ENCODE measurements around the gene SV2B. TPM values are rescaled to one million over a fixed set of nuclear protein-coding genes. Genes with fewer than 3 reads are reported as not detected.
A peak's percentile ranks its signal among the peaks of the same experiment; 100 is the strongest.
"Not testable (repeated sequence)": the region's sequence is repeated elsewhere in the genome, so short reads cannot be mapped to it uniquely, and the experiment has no call there.

Gene SV2B, protein sequence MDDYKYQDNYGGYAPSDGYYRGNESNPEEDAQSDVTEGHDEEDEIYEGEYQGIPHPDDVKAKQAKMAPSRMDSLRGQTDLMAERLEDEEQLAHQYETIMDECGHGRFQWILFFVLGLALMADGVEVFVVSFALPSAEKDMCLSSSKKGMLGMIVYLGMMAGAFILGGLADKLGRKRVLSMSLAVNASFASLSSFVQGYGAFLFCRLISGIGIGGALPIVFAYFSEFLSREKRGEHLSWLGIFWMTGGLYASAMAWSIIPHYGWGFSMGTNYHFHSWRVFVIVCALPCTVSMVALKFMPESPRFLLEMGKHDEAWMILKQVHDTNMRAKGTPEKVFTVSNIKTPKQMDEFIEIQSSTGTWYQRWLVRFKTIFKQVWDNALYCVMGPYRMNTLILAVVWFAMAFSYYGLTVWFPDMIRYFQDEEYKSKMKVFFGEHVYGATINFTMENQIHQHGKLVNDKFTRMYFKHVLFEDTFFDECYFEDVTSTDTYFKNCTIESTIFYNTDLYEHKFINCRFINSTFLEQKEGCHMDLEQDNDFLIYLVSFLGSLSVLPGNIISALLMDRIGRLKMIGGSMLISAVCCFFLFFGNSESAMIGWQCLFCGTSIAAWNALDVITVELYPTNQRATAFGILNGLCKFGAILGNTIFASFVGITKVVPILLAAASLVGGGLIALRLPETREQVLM
- total RNA-seq = 4.1 TPM
- long read RNA-seq, partial matches to known transcripts = 2 of 3 reads
- long read RNA-seq, other reads (novel, unspliced or antisense) = 1 of 3 reads

DNA sequence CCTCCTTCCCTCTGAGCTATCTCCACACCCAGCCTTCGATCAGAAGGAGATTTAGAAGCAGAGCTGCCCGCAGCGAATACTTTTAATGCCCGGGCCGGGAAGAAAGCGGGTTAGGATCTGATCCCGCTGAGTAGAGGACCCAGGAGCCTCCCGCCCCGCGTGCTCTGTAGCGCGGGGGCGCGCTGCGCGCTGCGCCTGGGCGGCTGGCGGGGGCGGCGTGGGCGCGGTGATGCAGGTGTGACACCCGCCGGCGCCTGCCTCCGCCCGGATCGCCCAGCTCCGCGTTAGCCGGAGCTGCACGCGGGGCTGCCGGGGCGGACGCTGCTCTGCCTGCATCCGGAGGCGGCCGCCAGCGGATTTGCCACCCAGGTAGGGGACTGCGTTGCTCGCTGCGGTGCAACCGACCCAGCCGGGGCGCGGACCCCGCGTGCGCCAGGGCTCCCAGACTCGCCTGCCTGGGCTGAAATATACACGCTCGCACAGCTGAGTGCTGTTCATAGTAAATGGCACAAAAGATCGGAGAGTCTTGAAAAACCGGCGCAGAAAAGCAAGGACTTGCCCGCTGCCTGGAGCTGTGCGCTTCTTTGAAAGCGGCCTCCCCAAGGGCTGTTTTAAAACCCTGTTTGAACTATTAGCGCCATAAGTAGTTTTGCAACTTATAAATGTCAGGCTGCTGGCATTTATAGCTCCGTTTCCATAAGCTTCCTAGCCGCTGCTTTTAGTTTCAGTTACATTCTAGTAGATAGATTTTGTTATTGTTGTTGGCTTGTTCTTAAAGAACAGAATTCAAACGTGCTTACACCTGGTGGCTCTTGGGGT lies at the start of gene SV2B:
Gene SV2B (plus strand): TSS at position 263 of the 819 bp plus-strand sequence. CDS start 126,007 bp downstream, outside the sequence.
- intact Hi-C loops (cut with DNase I) = no loop called here
- ATAC-seq (ENCODE audit: poor library complexity) (peak; percentile 55), DNase-seq (no peak)

DNA sequence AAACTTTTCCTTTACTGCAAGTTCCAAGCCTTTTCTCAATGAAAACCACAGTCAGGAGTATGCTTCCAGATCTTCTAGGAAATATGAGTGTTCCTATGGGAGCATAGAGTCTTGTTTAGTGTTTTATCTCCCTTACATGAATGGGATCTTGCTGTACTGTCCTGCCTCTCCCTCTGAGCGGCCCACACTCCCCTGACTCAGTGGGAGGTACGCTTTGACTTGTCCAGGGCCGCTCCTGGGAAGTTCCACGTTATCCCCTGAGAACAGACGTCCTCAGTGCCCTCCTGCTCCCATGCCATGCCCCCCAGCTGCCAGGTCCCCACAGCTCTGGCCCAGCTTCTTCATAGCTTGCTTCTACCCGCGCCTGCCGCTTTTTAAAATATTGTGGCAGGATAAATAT lies 48.8 kb upstream of the SV2B start:
- DNase-seq (no peak), ATAC-seq (ENCODE audit: poor library complexity) (no peak)
- intact Hi-C loops (cut with DNase I) = no loop called here

DNA sequence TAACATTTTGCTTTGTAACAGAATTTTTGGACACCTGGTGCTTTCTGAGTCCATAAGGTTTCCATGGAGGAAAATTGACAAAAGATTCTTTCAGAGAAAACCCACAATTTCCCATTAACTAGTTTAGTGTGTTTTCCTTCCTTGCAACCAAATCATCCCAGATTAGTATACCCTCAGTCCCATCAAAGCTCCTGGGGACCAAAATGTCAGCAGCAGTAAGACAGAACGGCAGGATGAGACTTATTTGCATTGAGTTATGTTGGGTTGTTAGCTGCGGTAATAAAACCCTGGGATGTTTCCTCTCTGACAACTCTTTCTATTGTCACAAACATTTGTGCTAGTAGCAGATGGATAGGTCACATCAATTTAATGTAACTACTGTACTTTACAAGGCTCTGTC lies 45.2 kb upstream of the SV2B start:
- intact Hi-C loops (cut with DNase I) = loop anchor here (5.0 kb wide), 1 partner anchor 172 kb away; no protein-coding TSS in a partner anchor
- no peak for ATAC-seq (ENCODE audit: poor library complexity)
- DNase-seq = no peak

DNA sequence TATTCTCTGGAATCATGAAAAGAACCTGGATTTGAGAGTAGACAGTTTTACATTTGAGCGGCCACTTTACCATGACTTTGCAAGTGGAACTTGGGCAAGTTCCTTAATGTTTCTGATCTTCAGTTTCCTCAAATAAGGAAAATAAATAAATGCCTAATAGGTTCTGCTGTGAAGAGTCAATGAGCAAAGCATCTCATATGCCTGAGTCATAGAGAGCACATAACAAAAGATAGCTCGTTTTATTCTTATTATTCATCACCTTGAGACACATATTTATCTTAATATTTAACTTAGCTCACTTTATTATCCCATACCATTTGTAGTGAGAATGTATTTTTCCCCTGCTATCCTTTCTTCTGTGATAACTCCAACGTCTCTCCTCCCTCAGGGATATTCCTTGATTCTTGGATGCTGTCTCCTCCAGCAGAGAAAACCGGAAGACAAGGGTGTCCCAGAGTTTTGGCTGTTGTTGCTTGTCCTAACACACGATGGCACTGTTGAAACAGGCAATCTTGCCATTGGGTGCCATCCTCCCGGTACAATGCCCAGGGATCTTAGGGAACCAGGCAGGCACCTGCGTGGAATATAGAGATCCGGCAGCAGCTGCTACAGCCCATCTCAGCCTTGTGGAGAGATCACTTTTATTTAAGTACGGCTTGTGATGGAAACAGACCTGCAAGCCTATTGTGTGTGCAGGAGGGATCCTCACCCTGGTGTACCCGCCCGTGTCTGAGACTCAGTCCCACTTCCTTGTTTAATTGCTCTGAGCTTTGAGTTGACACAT lies 44.3 kb upstream of the SV2B start:
- ATAC-seq (ENCODE audit: poor library complexity) (peak; percentile 89), DNase-seq (no peak)
- intact Hi-C loops (cut with DNase I) = loop anchor here (2.0 to 5.0 kb wide), 2 partner anchors 172 to 215 kb away; no protein-coding TSS in a partner anchor

DNA sequence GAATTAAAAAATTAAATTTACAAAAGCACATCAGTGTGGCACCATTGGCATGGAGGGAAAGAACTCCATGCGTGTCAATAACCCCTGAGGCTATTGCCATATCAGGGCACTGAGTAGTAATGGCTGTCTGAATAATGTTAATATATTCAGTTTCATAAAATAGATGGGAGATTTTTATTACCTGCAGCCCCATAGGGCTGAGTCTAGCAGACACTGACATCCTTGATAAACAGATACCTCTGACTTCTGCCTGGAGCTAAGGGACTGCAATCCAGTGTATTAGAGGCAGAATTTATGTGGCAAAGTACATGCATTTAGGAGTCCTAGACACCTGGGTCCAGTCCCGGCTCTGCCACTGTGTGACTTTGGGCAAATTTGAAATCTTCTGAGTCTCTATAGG lies 38.8 kb upstream of the SV2B start:
- no peak for DNase-seq
- ATAC-seq (ENCODE audit: poor library complexity) = no peak
- intact Hi-C loops (cut with DNase I) = no loop called here

DNA sequence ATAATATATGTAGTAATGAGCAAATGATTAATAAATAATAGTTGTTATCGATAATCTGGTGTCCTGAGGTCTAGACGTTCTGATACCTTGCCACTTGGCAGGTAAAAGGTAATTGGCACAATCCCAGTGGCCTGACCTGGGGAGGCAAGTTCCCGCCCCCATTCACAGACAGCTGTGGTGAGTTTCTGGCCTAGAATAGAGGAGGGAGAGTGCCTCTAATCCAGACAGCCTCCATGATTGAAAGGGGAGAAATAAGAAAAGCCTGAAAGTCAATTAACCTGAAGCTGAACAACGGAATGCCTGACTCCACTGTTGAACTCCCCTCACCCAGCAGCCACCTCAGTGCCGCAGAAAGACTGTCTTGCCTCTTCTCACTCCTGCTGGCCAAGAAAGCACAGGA lies 38.1 kb upstream of the SV2B start:
- ATAC-seq (ENCODE audit: poor library complexity) (no peak), DNase-seq (no peak)
- intact Hi-C loops (cut with DNase I) = no loop called here

DNA sequence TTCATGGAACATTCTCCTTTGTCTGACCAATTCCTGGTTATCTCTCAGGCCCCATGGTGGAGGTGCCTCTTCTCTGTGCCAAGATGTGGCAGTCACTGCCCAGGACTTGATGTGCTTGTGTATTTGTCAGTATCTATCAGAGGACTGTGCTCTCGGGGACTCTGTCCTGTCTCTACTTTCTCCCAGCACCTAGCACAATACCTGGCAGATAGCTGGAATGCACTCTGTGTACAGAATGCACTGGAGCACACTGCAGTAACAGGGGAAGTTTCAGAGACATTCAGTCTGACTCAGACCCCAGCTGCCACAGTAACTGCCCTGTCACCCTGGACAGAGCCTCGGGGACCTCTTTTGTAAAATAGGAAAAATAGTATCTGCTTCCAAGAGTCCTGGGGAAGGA lies 34.6 kb upstream of the SV2B start:
- peak; percentile 15 for ATAC-seq (ENCODE audit: poor library complexity)
- no peak for DNase-seq
- intact Hi-C loops (cut with DNase I) = no loop called here

DNA sequence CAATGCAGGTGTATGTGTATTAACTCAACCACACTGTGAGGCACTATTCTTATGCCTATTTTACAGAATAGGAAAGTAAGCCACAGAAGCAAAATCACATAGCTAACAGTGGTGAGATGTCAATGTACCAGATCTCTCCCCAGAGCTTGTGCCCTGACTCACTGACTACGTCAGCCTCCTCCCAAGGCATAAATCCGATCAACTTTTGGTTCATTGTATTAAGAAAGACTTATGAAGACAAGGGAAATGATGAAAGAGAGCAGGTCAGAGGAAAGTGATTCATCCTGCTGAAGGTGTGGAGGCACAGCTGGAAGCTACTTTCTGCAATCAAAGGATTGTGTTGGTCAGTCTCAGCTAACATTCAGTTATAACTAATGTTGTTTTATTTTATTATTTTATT lies 33.0 kb upstream of the SV2B start:
- intact Hi-C loops (cut with DNase I) = no loop called here
- DNase-seq (no peak), ATAC-seq (ENCODE audit: poor library complexity) (no peak)

DNA sequence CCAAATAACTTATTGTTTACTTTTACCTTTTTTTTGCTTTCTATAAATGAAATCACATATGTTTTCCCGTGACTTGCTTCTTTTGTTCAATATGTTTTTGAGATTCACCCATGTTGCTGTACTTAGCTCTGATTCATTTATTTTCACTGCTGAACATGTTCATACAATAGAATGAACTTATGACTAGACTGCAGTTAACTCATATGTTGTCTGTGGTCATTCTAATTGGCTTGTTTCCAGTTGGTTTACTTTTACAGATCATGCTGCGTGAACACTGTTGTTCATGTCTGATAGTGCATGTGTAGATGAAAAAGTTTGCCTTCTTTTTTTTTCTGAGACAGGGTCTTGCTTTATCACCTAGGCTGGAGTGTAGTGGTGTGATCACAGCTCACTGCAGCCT lies 31.6 kb upstream of the SV2B start:
- intact Hi-C loops (cut with DNase I) = no loop called here
- no peak for DNase-seq
- ATAC-seq (ENCODE audit: poor library complexity) = no peak

DNA sequence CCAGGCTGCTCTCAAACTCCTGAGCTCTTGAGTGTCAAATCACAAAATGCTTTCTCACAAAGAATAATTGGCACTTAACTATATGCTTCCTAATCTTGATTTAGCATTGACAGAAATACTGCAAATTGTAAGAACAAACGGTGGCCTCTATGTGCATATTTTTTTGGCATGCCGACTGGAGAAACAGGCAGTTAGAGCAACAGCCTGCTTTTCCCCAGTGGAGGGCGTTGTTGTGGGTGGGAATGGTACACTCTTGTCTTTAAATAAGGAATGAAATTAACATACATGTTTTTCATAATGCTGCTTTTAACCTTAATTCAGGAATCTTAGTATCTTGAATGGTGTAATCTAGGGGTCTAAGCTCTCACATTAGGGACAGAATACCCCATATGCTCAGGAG lies 31.1 kb upstream of the SV2B start:
- intact Hi-C loops (cut with DNase I) = no loop called here
- ATAC-seq (ENCODE audit: poor library complexity) = no peak
- no peak for DNase-seq

DNA sequence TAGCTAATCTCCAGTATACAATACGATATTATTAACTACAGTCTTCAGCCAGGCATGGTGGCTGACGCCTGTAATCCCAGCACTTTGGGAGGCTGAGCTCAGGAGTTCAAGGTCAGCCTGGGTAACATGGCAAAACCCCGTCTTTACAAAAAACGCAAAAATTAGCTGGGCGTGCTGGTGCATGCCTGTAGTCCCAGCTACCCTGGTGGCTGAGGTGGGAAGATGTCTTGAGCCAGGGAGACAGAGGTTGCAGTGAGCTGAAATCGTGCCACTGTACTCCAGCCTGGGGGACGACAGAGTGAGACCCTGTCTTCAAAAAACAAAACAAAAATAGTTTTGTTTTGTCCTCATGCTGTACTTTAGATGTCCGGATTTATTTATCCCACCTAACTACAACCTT lies 29.2 kb upstream of the SV2B start:
- intact Hi-C loops (cut with DNase I) = no loop called here
- ATAC-seq (ENCODE audit: poor library complexity) = no peak

DNA sequence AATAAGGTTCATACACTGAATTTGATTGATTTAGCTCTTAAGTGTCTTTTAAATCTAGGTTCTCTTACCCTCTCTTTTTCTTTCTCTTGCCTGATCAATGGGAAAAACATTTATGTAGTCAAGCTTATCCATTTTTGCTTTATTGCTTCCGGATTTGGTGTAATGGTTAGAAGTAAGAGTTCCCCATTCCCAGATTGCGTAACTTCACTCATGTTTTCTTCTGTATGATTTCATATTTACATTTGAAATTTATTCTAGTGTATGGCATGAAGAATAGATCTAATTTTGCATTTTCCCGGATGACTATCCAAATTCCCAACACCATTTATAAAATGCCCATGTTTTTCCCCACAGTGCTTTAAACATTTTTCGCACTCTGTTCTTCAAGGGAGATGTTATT lies 27.9 kb upstream of the SV2B start:
- ATAC-seq (ENCODE audit: poor library complexity) = no peak
- no peak for DNase-seq
- intact Hi-C loops (cut with DNase I) = no loop called here

More for the DNA sequence above, 29.2 kb upstream of the SV2B start:
- no peak for DNase-seq

DNA sequence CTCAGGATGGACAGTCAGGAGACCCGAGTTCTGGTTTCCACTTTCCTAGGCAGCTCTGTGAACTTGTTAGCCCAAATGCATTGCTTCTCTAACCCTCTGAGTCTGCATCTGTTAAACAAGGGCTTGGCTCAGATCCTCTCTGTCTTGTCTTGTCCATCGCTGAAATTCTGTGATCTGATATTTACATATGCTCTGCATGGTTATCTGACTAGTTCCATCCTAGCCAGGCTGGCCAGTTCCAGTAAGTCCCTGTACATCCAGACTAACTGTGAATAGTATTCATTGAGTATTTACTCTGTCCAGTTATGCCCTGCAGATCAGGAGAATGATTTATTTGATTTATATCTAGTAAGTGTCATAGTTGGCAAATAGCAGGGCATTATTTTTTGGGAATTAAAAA lies 27.0 kb upstream of the SV2B start:
- DNase-seq (no peak), ATAC-seq (ENCODE audit: poor library complexity) (no peak)
- intact Hi-C loops (cut with DNase I) = no loop called here

DNA sequence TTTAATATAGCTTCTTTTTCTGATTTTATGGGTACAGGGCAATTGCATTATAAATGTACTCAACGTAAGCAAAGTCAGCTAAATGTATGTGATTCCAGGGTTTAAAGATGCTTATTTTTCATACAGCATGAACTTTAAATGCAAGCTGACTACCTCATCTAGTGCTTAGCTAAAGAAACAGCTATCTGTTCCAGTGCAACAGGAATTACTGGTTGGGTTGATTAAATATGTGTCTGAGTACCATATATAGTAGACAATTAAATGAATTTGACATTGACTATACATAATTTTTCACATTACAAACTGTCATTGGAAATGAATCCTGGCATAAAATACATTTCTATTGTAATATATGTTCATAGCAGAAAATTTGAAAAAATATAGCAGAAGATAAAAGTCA lies 26.3 kb upstream of the SV2B start:
- no peak for DNase-seq
- intact Hi-C loops (cut with DNase I) = no loop called here
- ATAC-seq (ENCODE audit: poor library complexity) = no peak

DNA sequence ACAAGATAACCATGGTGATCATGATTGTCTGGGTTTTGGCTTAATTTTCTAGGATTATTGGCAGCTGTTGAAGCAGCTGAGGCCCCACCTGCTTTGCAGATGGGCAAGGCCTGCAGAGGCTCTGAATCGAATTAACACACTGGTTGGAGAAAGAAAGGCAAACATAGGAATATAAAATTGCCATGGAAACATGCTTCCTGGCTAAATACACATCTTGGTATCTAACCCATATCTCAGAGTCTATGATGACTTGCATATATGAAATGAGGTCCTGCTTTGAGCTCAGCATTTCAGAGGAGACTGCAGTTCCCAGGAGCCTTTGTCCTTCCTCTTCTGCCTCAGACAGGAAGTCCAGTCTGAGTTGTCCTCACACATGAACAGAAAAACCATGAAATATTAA lies 24.3 kb upstream of the SV2B start:
- intact Hi-C loops (cut with DNase I) = no loop called here
- DNase-seq (no peak), ATAC-seq (ENCODE audit: poor library complexity) (no peak)

DNA sequence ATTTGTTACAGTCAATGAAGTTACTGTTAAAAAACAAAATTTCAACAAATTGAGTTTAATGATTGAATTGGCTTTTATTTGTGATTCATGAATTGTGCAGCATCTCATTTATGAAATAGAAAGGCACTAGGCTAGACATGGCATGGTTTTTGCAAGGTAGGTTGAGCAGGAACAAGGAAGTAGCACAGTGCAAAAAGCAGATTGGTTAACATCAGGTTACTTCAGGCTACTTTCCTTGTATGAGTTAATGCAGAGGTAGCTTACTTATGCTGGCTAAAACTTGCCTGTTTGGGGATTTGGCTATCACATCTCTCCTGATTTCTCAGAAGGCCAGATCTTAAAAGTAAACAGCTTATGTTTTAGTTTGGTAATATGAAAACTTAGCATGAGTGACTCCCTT lies 23.0 kb upstream of the SV2B start:
- intact Hi-C loops (cut with DNase I) = no loop called here
- DNase-seq (no peak), ATAC-seq (ENCODE audit: poor library complexity) (no peak)

DNA sequence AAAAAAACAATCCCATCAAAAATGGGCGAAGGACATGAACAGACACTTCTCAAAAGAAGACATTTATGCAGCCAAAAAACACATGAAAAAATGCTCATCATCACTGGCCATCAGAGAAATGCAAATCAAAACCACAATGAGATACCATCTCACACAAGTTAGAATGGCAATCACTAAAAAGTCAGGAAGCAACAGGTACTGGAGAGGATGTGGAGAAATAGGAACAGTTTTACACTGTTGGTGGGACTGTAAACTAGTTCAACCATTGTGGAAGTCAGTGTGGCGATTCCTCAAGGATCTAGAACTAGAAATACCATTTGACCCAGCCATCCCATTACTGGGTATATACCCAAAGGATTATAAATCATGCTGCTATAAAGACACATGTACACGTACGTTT lies 6.2 kb upstream of the SV2B start:
- DNase-seq; ATAC-seq (ENCODE audit: poor library complexity); intact Hi-C loops (cut with DNase I): not testable (repeated sequence)

DNA sequence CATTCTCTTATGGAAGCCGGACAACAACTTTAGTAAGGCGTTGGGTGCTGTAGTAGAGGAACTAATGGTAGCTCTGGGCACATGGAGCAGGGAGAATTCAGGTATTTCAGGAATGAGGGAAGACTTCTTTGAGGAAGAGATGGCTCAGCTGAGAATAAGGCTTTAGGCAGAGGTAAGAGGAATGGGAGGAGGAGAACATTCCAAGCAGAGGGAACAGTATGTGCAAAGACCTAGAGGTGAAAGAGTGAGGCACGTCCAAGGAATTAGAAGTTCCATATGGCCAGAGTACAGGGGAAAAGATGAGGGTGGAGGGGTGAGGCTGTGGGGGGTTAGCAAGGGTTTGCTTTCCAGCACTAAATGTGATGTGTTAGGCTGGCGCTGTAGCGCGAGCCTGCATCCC lies 1.6 kb upstream of the SV2B start:
- no peak for DNase-seq
- intact Hi-C loops (cut with DNase I) = no loop called here
- no peak for ATAC-seq (ENCODE audit: poor library complexity)

DNA sequence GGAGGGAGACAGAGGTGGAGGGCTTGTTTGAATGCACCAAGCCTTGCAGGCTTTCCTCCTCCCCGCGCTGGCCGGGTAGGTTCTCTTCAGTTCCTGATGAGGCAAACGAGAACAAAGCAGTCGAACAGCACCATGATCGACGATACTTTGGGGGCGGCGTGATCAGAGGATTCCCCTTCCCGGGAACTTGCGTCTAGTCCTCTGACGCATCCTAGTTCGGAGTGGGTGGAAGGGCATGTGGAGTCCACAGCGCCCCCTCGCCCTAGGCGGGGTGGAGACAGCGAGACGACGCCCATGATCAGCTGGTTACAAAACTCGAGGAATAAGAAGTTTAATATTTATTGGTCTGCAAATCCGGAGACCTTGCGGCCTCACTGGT lies 452 bp upstream of the SV2B start:
- intact Hi-C loops (cut with DNase I) = no loop called here
- DNase-seq = no peak
- no peak for ATAC-seq (ENCODE audit: poor library complexity)
